WERI-Rb-1 (cell line): ENCODE data around the gene TMEM201.

Experiments used
- DNase-seq: peaks from one replicate; pipeline ENCODE4 v3.0.0-alpha.2; 2020
- H3K27ac ChIP-seq: fragments of 250-450 bp; sonication (Bioruptor Pico); 2 replicates; pipeline ENCODE4 v1.5.1; 2020; ENCODE audit warnings: mild to moderate bottlenecking, moderate library complexity
- H3K27me3 ChIP-seq: fragments of 250-450 bp; sonication (Bioruptor Pico); 2 replicates; pipeline ENCODE4 v1.5.1; 2021; ENCODE audit warnings: mild to moderate bottlenecking, low read depth, moderate library complexity; ENCODE audit not compliant: insufficient read depth, severe bottlenecking
- H3K36me3 ChIP-seq: fragments of 250-450 bp; sonication (Bioruptor Pico); 2 replicates; pipeline ENCODE4 v1.5.1; 2020; ENCODE audit warnings: mild to moderate bottlenecking, moderate library complexity
- H3K4me3 ChIP-seq: 2 replicates; pipeline ENCODE4 v1.5.1; 2011; ENCODE audit warnings: low read depth, mild to moderate bottlenecking, control low read depth, low read length
- H3K9me3 ChIP-seq: fragments of 250-450 bp; sonication (Bioruptor Pico); 2 replicates; pipeline ENCODE4 v1.5.1; 2021; ENCODE audit warnings: mild to moderate bottlenecking, moderate library complexity; ENCODE audit not compliant: severe bottlenecking
- CTCF ChIP-seq: IDR thresholded peaks from 2 replicates; pipeline ENCODE4 v1.5.1; 2011; ENCODE audit warnings: low read depth, mild to moderate bottlenecking, control low read depth, inconsistent platforms, low read length

Gene TMEM201

GRCh38 chr1:9653491-9654050, 64.9 kb downstream of the TMEM201 start:
- no peak overlapping the region for H3K27ac ChIP-seq
- H3K9me3 ChIP-seq, result no peaks in the 10 kb centered on the region
- no peak for DNase-seq
- TF ChIP-seq CTCF, result no peak
- H3K36me3 ChIP-seq, result no peaks in the 10 kb centered on the region
- no peaks in the 10 kb centered on the region for H3K27me3 ChIP-seq
- H3K4me3 ChIP-seq, result no peak overlapping the region

- no peak for DNase-seq
- no peak overlapping the region for H3K4me3 ChIP-seq
Measured at GRCh38 chr1:9654051-9654833, 65.5 kb downstream of the TMEM201 start.

GRCh38 chr1:9654834-9655723, 66.4 kb downstream of the TMEM201 start:
- Histone ChIP-seq H3K9me3 (no peaks in the 10 kb centered on the region), H3K36me3 (no peaks in the 10 kb centered on the region), H3K27me3 (no peaks in the 10 kb centered on the region), H3K4me3 (no peak overlapping the region), H3K27ac (no peak overlapping the region)
- no peak for DNase-seq
- TF ChIP-seq CTCF, result no peak

More at GRCh38 chr1:9654051-9654833, 65.5 kb downstream of the TMEM201 start:
- no peak for TF ChIP-seq CTCF
- H3K27ac ChIP-seq, result no peak overlapping the region
- no peaks in the 10 kb centered on the region for H3K9me3 ChIP-seq
- no peaks in the 10 kb centered on the region for H3K27me3 ChIP-seq
- no peaks in the 10 kb centered on the region for H3K36me3 ChIP-seq

GRCh38 chr1:9655836-9656235, 67.1 kb downstream of the TMEM201 start:
- no peak overlapping the region for H3K27ac ChIP-seq
- no peaks in the 10 kb centered on the region for H3K36me3 ChIP-seq
- no peaks in the 10 kb centered on the region for H3K9me3 ChIP-seq
- DNase-seq, result no peak
- no peak overlapping the region for H3K4me3 ChIP-seq
- no peak for TF ChIP-seq CTCF
- no peaks in the 10 kb centered on the region for H3K27me3 ChIP-seq

- Histone ChIP-seq H3K36me3 (no peaks in the 10 kb centered on the region), H3K4me3 (no peak overlapping the region), H3K27me3 (no peaks in the 10 kb centered on the region), H3K9me3 (no peaks in the 10 kb centered on the region), H3K27ac (no peak overlapping the region)
- no peak for DNase-seq
- TF ChIP-seq CTCF, result no peak
Measured at GRCh38 chr1:9657521-9658032, 68.9 kb downstream of the TMEM201 start.
